PC-9 (cell line): ENCODE measurements around the gene ARSG. TPM values are rescaled to one million over a fixed set of nuclear protein-coding genes. Genes with fewer than 3 reads are reported as not detected.

ENCODE experiments used
- BruUV-seq: library from RNA; stranded (reverse); fragments of 400-500 nt; replicated peaks from 2 replicates; lab custom pipeline; 2021; lab: Mats Ljungman, UMichigan
- CTCF ChIA-PET: fragments of 300-600 bp; sonication (Branson Sonifier 250); formaldehyde crosslinking; loops from one replicate; lab custom pipeline; 2022; ENCODE audit warnings: antibody characterized with exemption; lab: Charles Lee
- POLR2A ChIA-PET: fragments of 300-600 bp; sonication (Branson Sonifier 250); formaldehyde crosslinking; loops from one replicate; lab custom pipeline; 2022; ENCODE audit warnings: antibody characterized with exemption; ENCODE audit not compliant: unreplicated experiment; lab: Charles Lee
- DNase-seq, 2 experiments: peaks; one replicate each; pipeline versions ENCODE4 v3.0.0 to v3.0.0-alpha.2; 2015 to 2022; ENCODE audit warnings: mixed read lengths in 1 of 2
- H2AFZ ChIP-seq: fragments of 200-600 bp; sonication (generic); 2 replicates; pipeline ENCODE4 v1.8.1; 2017; ENCODE audit warnings: antibody characterized with exemption
- H3F3A ChIP-seq: fragments of 200-600 bp; sonication (generic); 2 replicates; pipeline ENCODE4 v1.8.1; 2017; ENCODE audit warnings: antibody characterized with exemption, mild to moderate bottlenecking, low read depth; ENCODE audit not compliant: insufficient read depth
- H3K27ac ChIP-seq: fragments of 200-600 bp; sonication (generic); 2 replicates; pipeline ENCODE4 v1.6.1; 2016; ENCODE audit warnings: mixed run types
- H3K27me3 ChIP-seq: fragments of 200-600 bp; sonication (generic); 2 replicates; pipeline ENCODE4 v1.6.1; 2016; ENCODE audit warnings: low read depth, mixed run types; ENCODE audit not compliant: insufficient read depth
- H3K36me3 ChIP-seq: fragments of 200-600 bp; sonication (generic); 2 replicates; pipeline ENCODE4 v1.6.1; 2016; ENCODE audit warnings: low read depth, mixed run types
- H3K4me1 ChIP-seq: fragments of 200-600 bp; sonication (generic); replicated peaks from 2 replicates; pipeline ENCODE4 v1.6.1; 2016; ENCODE audit warnings: mixed run types; ENCODE audit not compliant: insufficient read depth
- H3K4me2 ChIP-seq: fragments of 200-600 bp; sonication (generic); 2 replicates; pipeline ENCODE4 v1.6.1; 2017; ENCODE audit warnings: mixed run types
- H3K4me3 ChIP-seq: fragments of 200-600 bp; sonication (generic); 2 replicates; pipeline ENCODE4 v1.6.1; 2016; ENCODE audit warnings: mixed run types
- H3K79me2 ChIP-seq: fragments of 200-600 bp; sonication (generic); 2 replicates; pipeline ENCODE4 v1.6.1; 2017; ENCODE audit warnings: low read depth, mixed run types
- H3K9me2 ChIP-seq: fragments of 200-600 bp; sonication (generic); 2 replicates; pipeline ENCODE4 v1.8.1; 2017; ENCODE audit warnings: mild to moderate bottlenecking; ENCODE audit not compliant: insufficient read depth
- H3K9me3 ChIP-seq: fragments of 200-600 bp; sonication (generic); 2 replicates; pipeline ENCODE4 v1.8.1; 2016; ENCODE audit warnings: low read depth; ENCODE audit not compliant: insufficient read depth
- H4K20me1 ChIP-seq: fragments of 200-600 bp; sonication (generic); 2 replicates; pipeline ENCODE4 v1.8.1; 2017; ENCODE audit not compliant: insufficient read depth
- CTCF ChIP-seq: fragments of 200-600 bp; sonication (generic); conservative IDR thresholded peaks from 2 replicates; pipeline ENCODE4 v1.6.1; 2017; ENCODE audit warnings: mixed run types, antibody characterized with exemption, mild to moderate bottlenecking, moderate library complexity
- EZH2 ChIP-seq: fragments of 200-600 bp; sonication (generic); IDR thresholded peaks from 2 replicates; pipeline ENCODE4 v1.8.0; 2017; ENCODE audit warnings: antibody characterized with exemption, low read depth
- intact Hi-C: fragments of 100-400 bp; cut with micrococcal nuclease; formaldehyde crosslinking; loops from one replicate; pipeline ENCODE4 v1.10.0; 2022; ENCODE audit not compliant: unreplicated experiment
- total RNA-seq: library from RNA; stranded (reverse); gene quantifications from 2 replicates; pipeline ENCODE4 v1.2.3, GENCODE V29; 2021

Gene ARSG
- total RNA-seq, 1 experiment from 2014 or later, result 4.0 TPM

- CTCF ChIA-PET, result no interaction called here
- no peaks in the 10 kb centered on the region for H3K9me2 ChIP-seq
- no peaks in the 10 kb centered on the region for H3K79me2 ChIP-seq
- H2AFZ ChIP-seq, result no peak overlapping the region
- H3K4me3 ChIP-seq, result no peak overlapping the region
- no TSS peak for BruUV-seq
- no peak overlapping the region for H3K27ac ChIP-seq
- H3F3A ChIP-seq, result peaks cover 17% of the 10 kb centered on the region
- H3K36me3 ChIP-seq, result no peaks in the 10 kb centered on the region
- no peak overlapping the region for H3K4me2 ChIP-seq
- intact Hi-C loops, result no loop called here
- DNase-seq, result no peak
- POLR2A ChIA-PET, result interaction anchor here (0.6 kb wide), 1 partner anchor 30 kb away, joined by 4 read pairs; no protein-coding TSS in a partner anchor
- no peaks in the 10 kb centered on the region for H3K27me3 ChIP-seq
- no peak for TF ChIP-seq CTCF
- TF ChIP-seq EZH2, result no peak
- H3K9me3 ChIP-seq, result no peaks in the 10 kb centered on the region
- no peaks in the 10 kb centered on the region for H4K20me1 ChIP-seq
- H3K4me1 ChIP-seq, result peaks cover 36% of the 10 kb centered on the region
These were observed 32.8 kb downstream of the ARSG start for GRCh38 chr17:68324114-68324513.

- H2AFZ ChIP-seq, result no peak overlapping the region
- no peak overlapping the region for H3K4me2 ChIP-seq
- TF ChIP-seq CTCF, result no peak
- TF ChIP-seq EZH2, result no peak
- no peaks in the 10 kb centered on the region for H3K79me2 ChIP-seq
- no peaks in the 10 kb centered on the region for H3K36me3 ChIP-seq
- no TSS peak for BruUV-seq
- H3K4me3 ChIP-seq, result no peak overlapping the region
- DNase-seq, result no peak
- H4K20me1 ChIP-seq, result no peaks in the 10 kb centered on the region
- no peaks in the 10 kb centered on the region for H3K9me2 ChIP-seq
- ChIA-PET CTCF (interaction anchor here (0.5 kb wide), 1 partner anchor 57 kb away, joined by 3 read pairs; no protein-coding TSS in a partner anchor), POLR2A (interaction anchor here (0.6 kb wide), 2 partner anchors 30 to 1852 kb away, joined by 4 to 16 read pairs; no protein-coding TSS in a partner anchor)
- H3K27ac ChIP-seq, result no peak overlapping the region
- intact Hi-C loops, result no loop called here
- H3K9me3 ChIP-seq, result no peaks in the 10 kb centered on the region
- H3K27me3 ChIP-seq, result no peaks in the 10 kb centered on the region
- H3K4me1 ChIP-seq, result peaks cover 41% of the 10 kb centered on the region
- H3F3A ChIP-seq, result peaks cover 22% of the 10 kb centered on the region
These were observed 33.5 kb downstream of the ARSG start for GRCh38 chr17:68324654-68325336.

- no peaks in the 10 kb centered on the region for H4K20me1 ChIP-seq
- ChIA-PET POLR2A (interaction anchor here (0.6 to 0.7 kb wide), 2 partner anchors 125 to 145 kb away, joined by 8 read pairs; no protein-coding TSS in a partner anchor), CTCF (interaction anchor here (0.6 to 0.9 kb wide), 2 partner anchors 8 to 18 kb away, joined by 3 to 11 read pairs; no protein-coding TSS in a partner anchor)
- no TSS peak for BruUV-seq
- peaks cover 22% of the 10 kb centered on the region for H3F3A ChIP-seq
- no peak overlapping the region for H2AFZ ChIP-seq
- intact Hi-C loops, result no loop called here
- H3K27ac ChIP-seq, result no peak overlapping the region
- no peak for DNase-seq
- no peak overlapping the region for H3K4me3 ChIP-seq
- no peaks in the 10 kb centered on the region for H3K9me3 ChIP-seq
- no peaks in the 10 kb centered on the region for H3K27me3 ChIP-seq
- H3K79me2 ChIP-seq, result no peaks in the 10 kb centered on the region
- TF ChIP-seq CTCF, result no peak
- no peak for TF ChIP-seq EZH2
- peaks cover 47% of the 10 kb centered on the region for H3K4me1 ChIP-seq
- H3K9me2 ChIP-seq, result no peaks in the 10 kb centered on the region
- no peaks in the 10 kb centered on the region for H3K36me3 ChIP-seq
- no peak overlapping the region for H3K4me2 ChIP-seq
These were observed 34.7 kb downstream of the ARSG start for GRCh38 chr17:68325961-68326360.
